ENCODE results near the gene TRNT1. TPM values are rescaled to one million over a fixed set of nuclear protein-coding genes. Genes with fewer than 3 reads are reported as not detected.

TRNT1 gene
- total RNA-seq, 4 donors from 2014 or later = 10.3 to 20.8 (median 17.0) TPM

DNA sequence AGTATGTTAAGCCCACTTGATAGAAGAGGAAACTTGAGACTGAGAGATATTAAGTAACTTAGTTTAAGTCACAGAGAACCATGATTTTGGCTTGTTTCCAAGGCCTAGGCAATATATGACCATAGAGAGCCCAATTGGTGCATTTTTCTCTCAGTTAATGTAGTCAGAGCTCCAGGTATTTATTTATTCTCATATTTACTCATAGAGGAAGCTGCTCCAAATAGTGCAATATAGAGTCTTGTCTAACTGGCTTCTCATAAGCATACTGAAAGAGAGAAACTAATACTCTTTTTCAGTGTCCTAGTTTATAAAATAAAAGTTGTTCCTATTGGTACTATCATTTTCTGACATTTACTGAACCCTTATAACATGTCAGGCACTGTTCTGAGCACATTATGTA lies 15.2 kb downstream of the TRNT1 start:
- H3K36me3 ChIP-seq = peaks cover 0 to 100% (median 12%) of the 10 kb centered on the region in 3 donors
- no peak for DNase-seq

DNA sequence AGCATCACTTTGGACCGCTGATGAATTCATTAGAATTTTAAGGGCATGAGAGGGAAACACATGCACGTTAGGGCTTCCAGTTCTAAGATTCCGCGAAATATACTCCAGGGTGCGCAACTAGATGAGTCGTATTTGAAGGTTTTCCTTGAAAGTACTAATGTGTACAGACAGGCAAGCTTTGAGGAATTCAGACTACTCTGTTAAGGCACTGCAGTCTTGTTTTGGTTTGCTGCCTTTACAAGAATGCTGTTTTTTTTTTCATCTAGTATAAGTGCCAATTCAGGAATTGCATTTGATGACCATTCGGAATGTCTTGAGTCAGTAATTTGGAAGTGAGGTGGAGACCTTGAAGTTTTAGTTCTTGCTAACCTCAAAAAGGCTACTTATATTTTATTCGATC lies 19.1 kb downstream of the TRNT1 start:
- Histone ChIP-seq H3K4me3 (no peak overlapping the region), H3K27me3 (no peaks in the 10 kb centered on the region), H3K9me3 (no peaks in the 10 kb centered on the region), H3K4me1 (no peaks in the 10 kb centered on the region), H3K36me3 (peaks cover 0 to 100% (median 34%) of the 10 kb centered on the region in 3 donors), H3K27ac (no peak overlapping the region)
- TF ChIP-seq POLR2A (IDR thresholded peaks at IDR 0.05) = no peak
- TF ChIP-seq, protein P1, sequence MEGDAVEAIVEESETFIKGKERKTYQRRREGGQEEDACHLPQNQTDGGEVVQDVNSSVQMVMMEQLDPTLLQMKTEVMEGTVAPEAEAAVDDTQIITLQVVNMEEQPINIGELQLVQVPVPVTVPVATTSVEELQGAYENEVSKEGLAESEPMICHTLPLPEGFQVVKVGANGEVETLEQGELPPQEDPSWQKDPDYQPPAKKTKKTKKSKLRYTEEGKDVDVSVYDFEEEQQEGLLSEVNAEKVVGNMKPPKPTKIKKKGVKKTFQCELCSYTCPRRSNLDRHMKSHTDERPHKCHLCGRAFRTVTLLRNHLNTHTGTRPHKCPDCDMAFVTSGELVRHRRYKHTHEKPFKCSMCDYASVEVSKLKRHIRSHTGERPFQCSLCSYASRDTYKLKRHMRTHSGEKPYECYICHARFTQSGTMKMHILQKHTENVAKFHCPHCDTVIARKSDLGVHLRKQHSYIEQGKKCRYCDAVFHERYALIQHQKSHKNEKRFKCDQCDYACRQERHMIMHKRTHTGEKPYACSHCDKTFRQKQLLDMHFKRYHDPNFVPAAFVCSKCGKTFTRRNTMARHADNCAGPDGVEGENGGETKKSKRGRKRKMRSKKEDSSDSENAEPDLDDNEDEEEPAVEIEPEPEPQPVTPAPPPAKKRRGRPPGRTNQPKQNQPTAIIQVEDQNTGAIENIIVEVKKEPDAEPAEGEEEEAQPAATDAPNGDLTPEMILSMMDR (IDR thresholded peaks at IDR 0.05) = no peak
- DNase-seq = no peak
- intact Hi-C loops (cut with DNase I) = no loop called here
- 81 to 94% methylated on average over 8 of the region's 8 CpGs for WGBS, 2 donors

More for the DNA sequence above, 15.2 kb downstream of the TRNT1 start:
- TF ChIP-seq POLR2A (IDR thresholded peaks at IDR 0.05) = no peak
- TF ChIP-seq, protein P1 (IDR thresholded peaks at IDR 0.05) = no peak
- Histone ChIP-seq H3K9me3 (no peaks in the 10 kb centered on the region), H3K4me1 (no peaks in the 10 kb centered on the region), H3K4me3 (no peak overlapping the region), H3K27me3 (no peaks in the 10 kb centered on the region), H3K27ac (no peak overlapping the region)
- intact Hi-C loops (cut with DNase I) = no loop called here

DNA sequence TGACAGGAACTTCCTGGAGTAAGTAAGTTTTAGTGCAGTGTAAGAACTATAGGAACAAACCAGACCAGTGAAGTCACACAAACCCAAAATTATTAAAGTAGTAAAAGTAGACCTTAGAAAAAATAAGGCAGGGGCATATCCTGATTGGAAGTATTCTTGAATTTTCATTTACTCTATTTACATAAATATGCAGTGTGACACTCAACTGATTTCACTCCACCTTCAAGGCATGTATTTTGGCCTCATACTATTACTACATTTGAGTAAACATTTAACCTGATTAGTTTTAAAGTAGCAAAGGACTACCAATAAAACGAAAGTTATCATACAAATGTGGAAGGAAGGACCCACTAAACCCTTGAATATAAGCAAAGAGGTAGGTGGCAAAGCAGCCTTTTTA lies 22.8 kb downstream of the TRNT1 start:
- no peak for DNase-seq
- Histone ChIP-seq H3K9me3 (no peaks in the 10 kb centered on the region), H3K4me3 (no peak overlapping the region), H3K27ac (no peak overlapping the region), H3K27me3 (no peaks in the 10 kb centered on the region), H3K4me1 (no peaks in the 10 kb centered on the region), H3K36me3 (peaks cover 0 to 100% (median 49%) of the 10 kb centered on the region in 3 donors)
- WGBS, 2 donors = 69 to 80% methylated on average over 1 of the region's 1 CpG
- TF ChIP-seq, protein P1 (IDR thresholded peaks at IDR 0.05) = no peak
- no peak for TF ChIP-seq POLR2A (IDR thresholded peaks at IDR 0.05)
- intact Hi-C loops (cut with DNase I) = no loop called here

DNA sequence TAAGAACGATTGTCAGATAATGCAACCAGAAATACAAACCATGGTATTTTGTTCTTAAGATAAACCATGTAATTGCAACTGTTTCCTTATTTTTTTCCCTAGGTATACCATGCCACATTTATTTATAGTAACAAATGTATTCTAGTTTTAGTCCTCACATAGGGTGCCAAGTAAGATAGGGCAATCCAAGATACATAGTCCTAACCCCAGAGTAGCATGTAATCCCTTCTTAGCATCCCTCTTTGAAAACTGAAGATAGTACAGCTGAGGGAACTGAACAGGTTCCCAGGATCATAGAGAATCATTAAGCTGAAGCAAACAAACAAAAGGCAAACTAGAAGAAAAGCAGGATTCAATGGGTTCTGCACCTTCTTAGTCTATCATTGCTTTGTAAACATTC lies 24.8 kb downstream of the TRNT1 start:
- Histone ChIP-seq H3K27me3 (no peaks in the 10 kb centered on the region), H3K9me3 (no peaks in the 10 kb centered on the region), H3K36me3 (peaks cover 4 to 100% (median 48%) of the 10 kb centered on the region in 3 donors), H3K4me3 (no peak overlapping the region), H3K4me1 (no peaks in the 10 kb centered on the region), H3K27ac (no peak overlapping the region)
- WGBS, 2 donors = 43 to 54% methylated on average over 1 of the region's 1 CpG
- no peak for DNase-seq
- TF ChIP-seq POLR2A (IDR thresholded peaks at IDR 0.05) = no peak
- TF ChIP-seq, protein P1 (IDR thresholded peaks at IDR 0.05) = no peak
- intact Hi-C loops (cut with DNase I) = no loop called here

DNA sequence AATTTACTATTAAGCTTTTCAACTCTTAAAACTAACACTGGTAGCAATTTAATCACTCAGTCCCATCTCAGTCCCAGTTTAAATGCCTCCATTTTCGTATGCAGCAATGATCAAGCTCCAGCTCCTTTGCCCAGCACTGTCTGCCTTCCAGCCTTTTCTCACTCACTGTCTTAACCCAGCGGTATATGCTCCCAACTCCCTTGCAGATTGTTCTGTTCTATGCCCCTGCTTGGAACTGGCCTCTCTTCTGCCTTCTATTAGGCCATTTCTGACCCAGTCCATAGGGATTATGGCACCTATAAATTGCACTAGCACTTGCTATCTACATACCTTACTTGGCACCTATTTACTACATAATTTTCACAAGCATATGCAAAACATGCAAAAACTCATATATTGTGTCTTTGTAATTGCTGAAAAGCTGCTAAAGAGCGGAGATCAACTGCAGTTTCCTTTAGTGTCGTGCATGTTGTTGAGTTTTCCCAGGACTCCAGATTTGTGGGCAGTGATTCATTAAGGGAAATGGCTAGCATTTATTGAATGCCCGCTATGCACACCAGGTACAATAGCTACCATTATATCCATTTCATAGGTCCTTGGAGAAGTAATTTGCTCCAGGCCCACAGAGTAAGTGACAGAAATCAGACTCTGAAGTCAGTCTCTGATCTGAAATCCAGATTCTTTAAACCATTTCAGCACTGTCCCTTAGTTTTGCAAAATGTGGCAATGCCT lies 28.3 kb downstream of the TRNT1 start:
- Histone ChIP-seq H3K9me3 (no peaks in the 10 kb centered on the region), H3K4me1 (no peaks in the 10 kb centered on the region), H3K4me3 (no peak overlapping the region), H3K27ac (no peak overlapping the region), H3K27me3 (no peaks in the 10 kb centered on the region), H3K36me3 (peaks cover 4 to 100% (median 30%) of the 10 kb centered on the region in 3 donors)
- WGBS, 2 donors = 91 to 93% methylated on average over 5 of the region's 5 CpGs
- intact Hi-C loops (cut with DNase I) = no loop called here
- TF ChIP-seq POLR2A (IDR thresholded peaks at IDR 0.05) = no peak
- TF ChIP-seq, protein P1 (IDR thresholded peaks at IDR 0.05) = no peak
- no peak for DNase-seq
